Fibroblast of skin of left quadriceps (primary cell): ENCODE results near the gene STPG4.
A peak's percentile ranks its signal among the peaks of the same experiment; 100 is the strongest.
"Not testable (repeated sequence)": the region's sequence is repeated elsewhere in the genome, so short reads cannot be mapped to it uniquely, and the experiment has no call there.

ENCODE experiments used
- DNase-seq, 2 experiments: peaks; one replicate each; pipeline ENCODE4 v3.0.0-alpha.2; 2013; ENCODE audit warnings: low read depth in 2 of 2

The STPG4 gene

GRCh38 chr2:47126783-47127182 is 28.3 kb downstream of the STPG4 start:
- DNase-seq, result no peak

- not testable (repeated sequence) for DNase-seq
These were observed 30.4 kb downstream of the STPG4 start for GRCh38 chr2:47124740-47125139.

GRCh38 chr2:47120424-47120823 is 34.7 kb downstream of the STPG4 start:
- DNase-seq, result not testable (repeated sequence)

- DNase-seq, result peak; percentile 75 to 77
These were observed 36.1 kb downstream of the STPG4 start for GRCh38 chr2:47119001-47119400.

GRCh38 chr2:47118581-47118980 is 36.5 kb downstream of the STPG4 start:
- DNase-seq, result no peak

- DNase-seq, result no peak
These were observed 42.3 kb downstream of the STPG4 start for GRCh38 chr2:47112665-47113435.

- no peak for DNase-seq
These were observed 45.4 kb downstream of the STPG4 start for GRCh38 chr2:47109680-47110079.

- DNase-seq, result no peak
These were observed 46.1 kb downstream of the STPG4 start for GRCh38 chr2:47109007-47109375.

GRCh38 chr2:47108267-47109006 is 46.7 kb downstream of the STPG4 start:
- DNase-seq, result not testable (repeated sequence)

- not testable (repeated sequence) for DNase-seq
These were observed 47.9 kb downstream of the STPG4 start for GRCh38 chr2:47107201-47107600.

- not testable (repeated sequence) for DNase-seq
These were observed 48.9 kb downstream of the STPG4 start for GRCh38 chr2:47106231-47106630.

GRCh38 chr2:47099712-47100111 is 55.4 kb downstream of the STPG4 start:
- DNase-seq, result not testable (repeated sequence)

- no peak for DNase-seq
These were observed 56.2 kb downstream of the STPG4 start for GRCh38 chr2:47098953-47099352.

GRCh38 chr2:47097563-47097962 is 57.5 kb downstream of the STPG4 start:
- DNase-seq, result no peak

- DNase-seq, result no peak
These were observed 58.7 kb downstream of the STPG4 start for GRCh38 chr2:47096451-47096850.

GRCh38 chr2:47095349-47096020 is 59.6 kb downstream of the STPG4 start:
- DNase-seq, result no peak

GRCh38 chr2:47094511-47095142 is 60.5 kb downstream of the STPG4 start:
- no peak for DNase-seq

- DNase-seq, result no peak
These were observed 61.5 kb downstream of the STPG4 start for GRCh38 chr2:47093626-47094025.

- no peak for DNase-seq
These were observed 62.6 kb downstream of the STPG4 start for GRCh38 chr2:47092465-47092864.

GRCh38 chr2:47091118-47091517 is 64.0 kb downstream of the STPG4 start:
- peak in 1 of 2 experiments; percentile 36 for DNase-seq

- no peak for DNase-seq
These were observed 66.0 kb downstream of the STPG4 start for GRCh38 chr2:47089083-47089464.
